A549 (cell line): Measurements from ENCODE around the gene IGF2BP3.

Source experiments
- CEBPB ChIP-seq, 2 experiments: fragments of >200 bp in 1 of 2; sonication (Bioruptor Twin) in 1 of 2; formaldehyde crosslinking in 1 of 2; IDR thresholded peaks; 2 replicates each; pipeline ENCODE4 v1.6.1; 2012 to 2016
- CHD2 ChIP-seq: fragments of 150-350 bp; IDR thresholded peaks from 2 replicates; pipeline ENCODE4 v1.6.1; 2014; ENCODE audit warnings: low read length; ENCODE audit not compliant: partially characterized antibody
- GATA3 ChIP-seq: IDR thresholded peaks from 2 replicates; pipeline ENCODE4 v1.6.1; 2012; ENCODE audit warnings: borderline replicate concordance
- MAFK ChIP-seq: fragments of 450-650 bp; IDR thresholded peaks from 2 replicates; pipeline ENCODE4 v1.6.1; 2014; ENCODE audit not compliant: partially characterized antibody
- MAZ ChIP-seq: fragments of 150-350 bp; IDR thresholded peaks from 2 replicates; pipeline ENCODE4 v1.6.1; 2014; ENCODE audit warnings: antibody characterized with exemption, low read depth, low read length, borderline replicate concordance
- MYC ChIP-seq: IDR thresholded peaks from 2 replicates; pipeline ENCODE4 v1.6.1; 2012; ENCODE audit warnings: mild to moderate bottlenecking, inconsistent platforms, low read length, improper control_type of control experiment, borderline replicate concordance
- NPAS2 ChIP-seq: fragments of 250-450 bp; sonication (Bioruptor Pico); IDR thresholded peaks from 2 replicates; pipeline ENCODE4 v1.8.0; 2022; ENCODE audit warnings: mild to moderate bottlenecking, moderate library complexity, borderline replicate concordance
- NR3C1 ChIP-seq: fragments of >200 bp; sonication (Bioruptor Twin); formaldehyde crosslinking; IDR thresholded peaks from 3 replicates; pipeline ENCODE4 v1.6.1; 2017
- POLR2A ChIP-seq: IDR thresholded peaks from 2 replicates; pipeline ENCODE4 v1.6.1; 2012; ENCODE audit warnings: mild to moderate bottlenecking, low read length
- RAD21 ChIP-seq, 2 experiments: fragments of >200 bp in 1 of 2; sonication (Bioruptor Twin) in 1 of 2; formaldehyde crosslinking in 1 of 2; IDR thresholded peaks in 1 of 2; conservative IDR thresholded peaks in 1 of 2; 2 replicates in 1 of 2; 3 replicates in 1 of 2; pipeline ENCODE4 v1.6.1; 2012 to 2018; ENCODE audit warnings: inconsistent platforms in 1 of 2
- RCOR1 ChIP-seq: fragments of 150-350 bp; IDR thresholded peaks from 2 replicates; pipeline ENCODE4 v1.6.1; 2014; ENCODE audit warnings: antibody characterized with exemption, low read length, low read depth
- RFX5 ChIP-seq: fragments of 450-650 bp; IDR thresholded peaks from 2 replicates; pipeline ENCODE4 v1.7.1; 2014; ENCODE audit warnings: antibody characterized with exemption, mild to moderate bottlenecking, moderate library complexity
- TF ChIP-seq, protein P1 (sequence below): fragments of >200 bp; sonication (Bioruptor Twin); formaldehyde crosslinking; IDR thresholded peaks from 3 replicates; pipeline ENCODE4 v1.5.1; 2016
- TF ChIP-seq, protein P2 (sequence below): fragments of 200-600 bp; sonication (generic); IDR thresholded peaks from 2 replicates; pipeline ENCODE4 v1.6.1; 2016; ENCODE audit warnings: antibody characterized with exemption, mild to moderate bottlenecking, moderate library complexity

DNA sequence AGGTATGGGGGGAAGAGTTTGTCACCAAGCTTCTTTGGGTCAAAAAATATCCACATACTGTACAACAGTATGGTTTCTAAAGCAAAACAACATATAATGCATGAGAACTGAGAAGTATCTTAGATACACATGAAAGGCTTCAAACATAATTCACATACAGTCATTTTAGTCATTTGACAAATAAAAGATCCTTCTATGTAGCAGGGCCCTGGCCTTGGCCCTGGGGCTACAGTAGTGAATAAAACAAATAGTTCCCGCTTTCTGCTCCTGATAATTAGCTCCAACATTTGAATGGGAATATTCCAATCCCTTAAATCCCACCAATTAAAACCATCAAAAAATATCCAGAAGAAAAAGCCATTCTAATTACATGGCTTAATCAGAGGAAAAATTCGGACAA is 119.8 kb downstream of the IGF2BP3 start:
- no peak for TF ChIP-seq POLR2A
- TF ChIP-seq, protein P1, sequence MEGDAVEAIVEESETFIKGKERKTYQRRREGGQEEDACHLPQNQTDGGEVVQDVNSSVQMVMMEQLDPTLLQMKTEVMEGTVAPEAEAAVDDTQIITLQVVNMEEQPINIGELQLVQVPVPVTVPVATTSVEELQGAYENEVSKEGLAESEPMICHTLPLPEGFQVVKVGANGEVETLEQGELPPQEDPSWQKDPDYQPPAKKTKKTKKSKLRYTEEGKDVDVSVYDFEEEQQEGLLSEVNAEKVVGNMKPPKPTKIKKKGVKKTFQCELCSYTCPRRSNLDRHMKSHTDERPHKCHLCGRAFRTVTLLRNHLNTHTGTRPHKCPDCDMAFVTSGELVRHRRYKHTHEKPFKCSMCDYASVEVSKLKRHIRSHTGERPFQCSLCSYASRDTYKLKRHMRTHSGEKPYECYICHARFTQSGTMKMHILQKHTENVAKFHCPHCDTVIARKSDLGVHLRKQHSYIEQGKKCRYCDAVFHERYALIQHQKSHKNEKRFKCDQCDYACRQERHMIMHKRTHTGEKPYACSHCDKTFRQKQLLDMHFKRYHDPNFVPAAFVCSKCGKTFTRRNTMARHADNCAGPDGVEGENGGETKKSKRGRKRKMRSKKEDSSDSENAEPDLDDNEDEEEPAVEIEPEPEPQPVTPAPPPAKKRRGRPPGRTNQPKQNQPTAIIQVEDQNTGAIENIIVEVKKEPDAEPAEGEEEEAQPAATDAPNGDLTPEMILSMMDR: no peak
- no peak for TF ChIP-seq RAD21 (conservative IDR thresholded peaks at IDR 0.05 in 1 of 2, IDR thresholded peaks at IDR 0.05 in 1 of 2)
- no peak for TF ChIP-seq NR3C1
- TF ChIP-seq RFX5: no peak
- TF ChIP-seq CEBPB (IDR thresholded peaks at IDR 0.05): no peak
- TF ChIP-seq MAZ: no peak
- TF ChIP-seq CHD2: no peak
- TF ChIP-seq, protein P2, sequence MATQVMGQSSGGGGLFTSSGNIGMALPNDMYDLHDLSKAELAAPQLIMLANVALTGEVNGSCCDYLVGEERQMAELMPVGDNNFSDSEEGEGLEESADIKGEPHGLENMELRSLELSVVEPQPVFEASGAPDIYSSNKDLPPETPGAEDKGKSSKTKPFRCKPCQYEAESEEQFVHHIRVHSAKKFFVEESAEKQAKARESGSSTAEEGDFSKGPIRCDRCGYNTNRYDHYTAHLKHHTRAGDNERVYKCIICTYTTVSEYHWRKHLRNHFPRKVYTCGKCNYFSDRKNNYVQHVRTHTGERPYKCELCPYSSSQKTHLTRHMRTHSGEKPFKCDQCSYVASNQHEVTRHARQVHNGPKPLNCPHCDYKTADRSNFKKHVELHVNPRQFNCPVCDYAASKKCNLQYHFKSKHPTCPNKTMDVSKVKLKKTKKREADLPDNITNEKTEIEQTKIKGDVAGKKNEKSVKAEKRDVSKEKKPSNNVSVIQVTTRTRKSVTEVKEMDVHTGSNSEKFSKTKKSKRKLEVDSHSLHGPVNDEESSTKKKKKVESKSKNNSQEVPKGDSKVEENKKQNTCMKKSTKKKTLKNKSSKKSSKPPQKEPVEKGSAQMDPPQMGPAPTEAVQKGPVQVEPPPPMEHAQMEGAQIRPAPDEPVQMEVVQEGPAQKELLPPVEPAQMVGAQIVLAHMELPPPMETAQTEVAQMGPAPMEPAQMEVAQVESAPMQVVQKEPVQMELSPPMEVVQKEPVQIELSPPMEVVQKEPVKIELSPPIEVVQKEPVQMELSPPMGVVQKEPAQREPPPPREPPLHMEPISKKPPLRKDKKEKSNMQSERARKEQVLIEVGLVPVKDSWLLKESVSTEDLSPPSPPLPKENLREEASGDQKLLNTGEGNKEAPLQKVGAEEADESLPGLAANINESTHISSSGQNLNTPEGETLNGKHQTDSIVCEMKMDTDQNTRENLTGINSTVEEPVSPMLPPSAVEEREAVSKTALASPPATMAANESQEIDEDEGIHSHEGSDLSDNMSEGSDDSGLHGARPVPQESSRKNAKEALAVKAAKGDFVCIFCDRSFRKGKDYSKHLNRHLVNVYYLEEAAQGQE: no peak
- no peak for TF ChIP-seq RCOR1
- TF ChIP-seq MYC: no peak
- TF ChIP-seq MAFK: no peak
- no peak for TF ChIP-seq NPAS2 (CRISPR knock-in tag)
- no peak for TF ChIP-seq GATA3
